K562 (cell line): Measurements from ENCODE around the gene OR1J1. TPM values are rescaled to one million over a fixed set of nuclear protein-coding genes. Genes with fewer than 3 reads are reported as not detected.

Source experiments
- CBX2 ChIP-seq: fragments of 200-600 bp; sonication (generic); IDR thresholded peaks from one replicate; pipeline ENCODE4 v1.6.1; 2012; ENCODE audit warnings: mild to moderate bottlenecking, low read length, inconsistent platforms; ENCODE audit not compliant: insufficient read depth, poor library complexity, severe bottlenecking
- CC2D1A ChIP-seq: fragments of 450-650 bp; IDR thresholded peaks from 2 replicates; pipeline ENCODE4 v1.6.1; 2017; ENCODE audit warnings: mild to moderate bottlenecking
- DEAF1 ChIP-seq: fragments of 450-650 bp; formaldehyde crosslinking; IDR thresholded peaks from 2 replicates; pipeline ENCODE4 v1.4.0; 2020; ENCODE audit warnings: mild to moderate bottlenecking, moderate library complexity
- FOXJ3 ChIP-seq: sonication (generic); formaldehyde crosslinking; IDR thresholded peaks from 2 replicates; pipeline ENCODE4 v1.4.0; 2020; ENCODE audit warnings: mild to moderate bottlenecking, missing genetic modification reagents
- HLTF ChIP-seq: fragments of 450-650 bp; IDR thresholded peaks from 2 replicates; pipeline ENCODE4 v1.6.1; 2016
- JUN ChIP-seq, 2 experiments: sonication (generic) in 1 of 2; formaldehyde crosslinking in 1 of 2; IDR thresholded peaks; 2 replicates each; pipeline versions ENCODE4 v1.6.1 to v1.8.0; 2012 to 2022; ENCODE audit warnings: borderline replicate concordance in 2 of 2, mild to moderate bottlenecking in 2 of 2, improper control_type of control experiment in 1 of 2, low read depth in 1 of 2, low read length in 1 of 2, missing genetic modification reagents in 1 of 2
- MAFK ChIP-seq: IDR thresholded peaks from 2 replicates; pipeline ENCODE4 v1.6.1; 2011; ENCODE audit warnings: low read length, improper control_type of control experiment
- MBD2 ChIP-seq: sonication (generic); IDR thresholded peaks from 2 replicates; pipeline ENCODE4 v1.6.1; 2016; ENCODE audit warnings: low read depth, borderline replicate concordance
- MCM2 ChIP-seq: fragments of 450-650 bp; IDR thresholded peaks from 2 replicates; pipeline ENCODE4 v1.6.1; 2017; ENCODE audit warnings: low read depth, mild to moderate bottlenecking
- SMARCB1 ChIP-seq: IDR thresholded peaks from 2 replicates; pipeline ENCODE4 v1.6.1; 2011; ENCODE audit warnings: improper control_type of control experiment, low read depth; ENCODE audit not compliant: insufficient read length
- SMARCE1 ChIP-seq: fragments of 450-650 bp; IDR thresholded peaks from 2 replicates; pipeline ENCODE4 v1.7.1; 2016; ENCODE audit warnings: mild to moderate bottlenecking
- SPI1 ChIP-seq: IDR thresholded peaks from 2 replicates; pipeline ENCODE4 v1.6.1; 2011; ENCODE audit warnings: low read depth, low read length, control low read depth, borderline replicate concordance
- SREBF2 ChIP-seq: sonication (generic); formaldehyde crosslinking; IDR thresholded peaks from 2 replicates; pipeline ENCODE4 v1.4.0; 2020; ENCODE audit warnings: mild to moderate bottlenecking, missing genetic modification reagents
- TAL1 ChIP-seq: fragments of 450-650 bp; IDR thresholded peaks from 2 replicates; pipeline ENCODE4 v1.6.1; 2016; ENCODE audit warnings: mild to moderate bottlenecking
- TARDBP ChIP-seq: fragments of 450-650 bp; IDR thresholded peaks from 2 replicates; pipeline ENCODE4 v1.6.1; 2016
- TGIF2 ChIP-seq: sonication (generic); formaldehyde crosslinking; IDR thresholded peaks from 2 replicates; pipeline ENCODE4 v1.8.1; 2022; ENCODE audit warnings: mild to moderate bottlenecking, missing genetic modification reagents, moderate library complexity
- U2AF2 ChIP-seq: fragments of 200-400 bp; formaldehyde crosslinking; optimal IDR thresholded peaks from 2 replicates; pipeline ENCODE3; 2017; ENCODE audit warnings: low read depth, mild to moderate bottlenecking, low read length
- ZC3H8 ChIP-seq: fragments of 450-650 bp; IDR thresholded peaks from 2 replicates; pipeline ENCODE4 v1.6.1; 2017
- ZNF655 ChIP-seq: fragments of 250-450 bp; sonication (Bioruptor Pico); IDR thresholded peaks from 2 replicates; pipeline ENCODE4 v1.5.0; 2021
- polyA plus RNA-seq, 8 experiments: library from polyadenylated mRNA; depleted of rRNA in 4 of 8; stranded (reverse) in 5 of 8; unstranded in 3 of 8; fragments of >200 nt; fragmentation: Nextera tagmentation in 2 of 8; fragmentation: Illumina TruSeq in 1 of 8; extraction: Ambion mirVana in 2 of 8; extraction: Trizol in 1 of 8; gene quantifications; 2 replicates each; pipeline versions ENCODE4 v1.2.1 to v1.2.3, GENCODE V29; 2011 to 2014; ENCODE audit warnings: inconsistent platforms in 1 of 8, missing spikeins in 1 of 8
- total RNA-seq, 7 experiments: library from RNA; depleted of rRNA in 6 of 7; stranded (reverse); fragments of >200 nt in 6 of 7; fragmentation: Illumina TruSeq in 2 of 7; extraction: Trizol in 2 of 7; gene quantifications; 2 replicates each; pipeline versions ENCODE4 v1.2.1 to v1.2.3, GENCODE V29; 2011 to 2021; ENCODE audit warnings: low replicate concordance in 1 of 7
- TF ChIP-seq, protein P1 (sequence below): sonication (generic); formaldehyde crosslinking; IDR thresholded peaks from 2 replicates; pipeline ENCODE4 v1.8.1; 2022; ENCODE audit warnings: missing genetic modification reagents
- TF ChIP-seq, protein P2 (sequence below), 2 experiments: fragments of 250-450 bp in 1 of 2; fragments of 450-650 bp in 1 of 2; sonication (Bioruptor Pico) in 1 of 2; IDR thresholded peaks; 2 replicates each; pipeline versions ENCODE4 v1.6.1 to v1.8.0; 2016 to 2021; ENCODE audit warnings: mild to moderate bottlenecking in 2 of 2, moderate library complexity in 2 of 2, missing compliant biosample characterization in 1 of 2, missing genetic modification characterization in 1 of 2
- TF ChIP-seq, protein P3 (sequence below): fragments of 450-650 bp; IDR thresholded peaks from 2 replicates; pipeline ENCODE4 v1.7.0; 2016; ENCODE audit warnings: borderline replicate concordance

Gene OR1J1
- total and polyA plus RNA-seq, 9 of the 15 experiments (the other 6 are each of a cell fraction or from before 2014, with no cell fraction given), result not detected

DNA sequence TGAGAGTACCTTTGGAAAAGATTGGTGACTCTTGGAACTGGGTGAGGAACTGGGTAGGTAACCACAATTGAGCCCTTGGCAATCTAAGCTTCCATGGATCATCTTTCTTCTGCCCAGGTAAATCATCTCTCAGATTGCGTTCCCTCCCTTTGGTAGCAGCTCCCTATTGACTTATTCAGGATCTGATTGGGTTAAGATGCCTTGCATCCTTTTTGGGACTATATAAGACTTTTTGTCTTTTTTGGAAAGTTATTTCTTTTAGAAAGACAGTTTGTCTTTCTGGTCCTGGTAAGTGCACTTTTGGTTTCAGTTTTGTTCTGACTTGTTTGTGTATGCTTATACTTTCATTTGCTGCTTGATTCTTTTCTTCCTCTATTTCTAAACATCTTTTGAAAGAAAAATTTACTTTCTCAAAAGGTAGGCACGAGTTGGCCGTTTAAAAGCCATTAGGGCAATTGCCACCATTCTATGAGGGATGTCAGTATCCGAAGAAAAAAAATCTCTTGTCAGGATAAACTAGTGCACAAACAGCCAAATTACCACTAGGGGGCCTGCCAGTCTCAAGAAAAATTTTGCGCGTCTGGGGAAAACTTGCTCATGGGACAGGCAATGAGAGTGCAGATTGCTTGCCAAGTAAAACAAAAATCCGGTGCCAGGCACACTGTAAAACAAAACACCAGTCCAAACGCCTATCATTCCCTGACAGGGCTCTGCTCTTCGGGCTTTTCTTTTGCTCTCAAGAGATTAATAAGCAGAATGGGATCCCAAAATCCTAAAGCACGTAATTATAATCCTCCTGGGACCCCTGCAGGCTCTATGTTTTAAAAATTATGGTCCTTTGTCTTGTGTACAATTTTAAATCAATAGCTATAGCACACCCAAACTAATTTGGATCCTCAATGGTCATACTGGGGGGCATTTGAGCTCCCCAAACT is 12.8 kb downstream of the OR1J1 start (continued):
- TF ChIP-seq, protein P1, sequence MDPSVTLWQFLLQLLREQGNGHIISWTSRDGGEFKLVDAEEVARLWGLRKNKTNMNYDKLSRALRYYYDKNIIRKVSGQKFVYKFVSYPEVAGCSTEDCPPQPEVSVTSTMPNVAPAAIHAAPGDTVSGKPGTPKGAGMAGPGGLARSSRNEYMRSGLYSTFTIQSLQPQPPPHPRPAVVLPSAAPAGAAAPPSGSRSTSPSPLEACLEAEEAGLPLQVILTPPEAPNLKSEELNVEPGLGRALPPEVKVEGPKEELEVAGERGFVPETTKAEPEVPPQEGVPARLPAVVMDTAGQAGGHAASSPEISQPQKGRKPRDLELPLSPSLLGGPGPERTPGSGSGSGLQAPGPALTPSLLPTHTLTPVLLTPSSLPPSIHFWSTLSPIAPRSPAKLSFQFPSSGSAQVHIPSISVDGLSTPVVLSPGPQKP (CRISPR knock-in tag), result no peak
- TF ChIP-seq MCM2, result no peak
- TF ChIP-seq MBD2, result no peak
- 0 out of 2 replicates have a peak, but pooled peaks have one; percentile 25 for TF ChIP-seq CC2D1A
- no peak for TF ChIP-seq SPI1
- TF ChIP-seq SMARCB1, result no peak
- no peak for TF ChIP-seq U2AF2
- TF ChIP-seq, protein P2, sequence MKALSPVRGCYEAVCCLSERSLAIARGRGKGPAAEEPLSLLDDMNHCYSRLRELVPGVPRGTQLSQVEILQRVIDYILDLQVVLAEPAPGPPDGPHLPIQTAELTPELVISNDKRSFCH (CRISPR knock-in tag; IDR thresholded peaks at IDR 0.05), result no peak
- TF ChIP-seq, protein P2 (tag; IDR thresholded peaks at IDR 0.05), result no peak
- no peak for TF ChIP-seq TARDBP
- no peak for TF ChIP-seq TAL1
- TF ChIP-seq, protein P3, sequence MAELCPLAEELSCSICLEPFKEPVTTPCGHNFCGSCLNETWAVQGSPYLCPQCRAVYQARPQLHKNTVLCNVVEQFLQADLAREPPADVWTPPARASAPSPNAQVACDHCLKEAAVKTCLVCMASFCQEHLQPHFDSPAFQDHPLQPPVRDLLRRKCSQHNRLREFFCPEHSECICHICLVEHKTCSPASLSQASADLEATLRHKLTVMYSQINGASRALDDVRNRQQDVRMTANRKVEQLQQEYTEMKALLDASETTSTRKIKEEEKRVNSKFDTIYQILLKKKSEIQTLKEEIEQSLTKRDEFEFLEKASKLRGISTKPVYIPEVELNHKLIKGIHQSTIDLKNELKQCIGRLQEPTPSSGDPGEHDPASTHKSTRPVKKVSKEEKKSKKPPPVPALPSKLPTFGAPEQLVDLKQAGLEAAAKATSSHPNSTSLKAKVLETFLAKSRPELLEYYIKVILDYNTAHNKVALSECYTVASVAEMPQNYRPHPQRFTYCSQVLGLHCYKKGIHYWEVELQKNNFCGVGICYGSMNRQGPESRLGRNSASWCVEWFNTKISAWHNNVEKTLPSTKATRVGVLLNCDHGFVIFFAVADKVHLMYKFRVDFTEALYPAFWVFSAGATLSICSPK, result no peak
- TF ChIP-seq ZC3H8, result no peak
- no peak for TF ChIP-seq HLTF
- no peak for TF ChIP-seq ZNF655 (CRISPR knock-in tag)
- no peak for TF ChIP-seq FOXJ3 (CRISPR knock-in tag)
- no peak for TF ChIP-seq JUN (IDR thresholded peaks at IDR 0.05; ENCODE audit: borderline replicate concordance, low read depth, low read length)
- no peak for TF ChIP-seq JUN (CRISPR knock-in tag; IDR thresholded peaks at IDR 0.05; ENCODE audit: borderline replicate concordance)
- TF ChIP-seq CBX2, result no peak
- TF ChIP-seq TGIF2 (CRISPR knock-in tag), result no peak
- peak; percentile 61 for TF ChIP-seq DEAF1
- 0 out of 2 replicates have a peak, but pooled peaks have one; percentile 14 for TF ChIP-seq MAFK
- TF ChIP-seq SMARCE1, result no peak
- no peak for TF ChIP-seq SREBF2 (CRISPR knock-in tag)
